Middle frontal gyrus (tissue), 1 donor: ENCODE measurements around the gene HINT1.
"Not testable (repeated sequence)": the region's sequence is repeated elsewhere in the genome, so short reads cannot be mapped to it uniquely, and the experiment has no call there.

Experiments used
- DNase-seq: peaks from one replicate; pipeline ENCODE4 v3.0.0-alpha.2; 2015; ENCODE audit warnings: low spot score; ENCODE audit errors: extremely low spot score

Gene HINT1

GRCh38 chr5:131170540-131171275 is 5.7 kb upstream of the HINT1 start, which contains the start of gene LYRM7:
Gene LYRM7, plus strand, starts transcription at chr5:131170944. Its CDS starts 77 bp downstream, at chr5:131171021.
- peak; percentile 98 for DNase-seq

GRCh38 chr5:131169810-131170539 is 4.9 kb upstream of the HINT1 start:
- DNase-seq = no peak

GRCh38 chr5:131167615-131168014 is 2.6 kb upstream of the HINT1 start:
- DNase-seq = no peak

GRCh38 chr5:131164191-131165118 is 601 bp downstream of the HINT1 start:
- DNase-seq = peak; percentile 23

GRCh38 chr5:131163276-131164119 is 1.6 kb downstream of the HINT1 start:
- no peak for DNase-seq

GRCh38 chr5:131160134-131160533 is 4.9 kb downstream of the HINT1 start:
- DNase-seq = no peak

GRCh38 chr5:131156957-131157356 is 8.1 kb downstream of the HINT1 start:
- no peak for DNase-seq

- DNase-seq = no peak
Observed at GRCh38 chr5:131156385-131156784, 8.7 kb downstream of the HINT1 start.

GRCh38 chr5:131151216-131151615 is 13.8 kb downstream of the HINT1 start:
- no peak for DNase-seq

GRCh38 chr5:131150408-131150807 is 14.6 kb downstream of the HINT1 start:
- DNase-seq = no peak

GRCh38 chr5:131148835-131149234 is 16.2 kb downstream of the HINT1 start:
- no peak for DNase-seq

- DNase-seq = no peak
Observed at GRCh38 chr5:131147258-131147657, 17.8 kb downstream of the HINT1 start.

GRCh38 chr5:131142970-131143617 is 22.0 kb downstream of the HINT1 start:
- no peak for DNase-seq

GRCh38 chr5:131139321-131139720 is 25.7 kb downstream of the HINT1 start:
- DNase-seq = no peak

GRCh38 chr5:131138406-131138805 is 26.6 kb downstream of the HINT1 start:
- DNase-seq = not testable (repeated sequence)

- not testable (repeated sequence) for DNase-seq
Observed at GRCh38 chr5:131133091-131133490, 32.0 kb downstream of the HINT1 start.

GRCh38 chr5:131129306-131129705 is 35.8 kb downstream of the HINT1 start:
- DNase-seq = no peak

GRCh38 chr5:131127244-131127643 is 37.8 kb downstream of the HINT1 start:
- DNase-seq = not testable (repeated sequence)

GRCh38 chr5:131114754-131115153 is 50.3 kb downstream of the HINT1 start:
- DNase-seq = no peak

GRCh38 chr5:131112424-131112823 is 52.6 kb downstream of the HINT1 start:
- DNase-seq = no peak
